ENCODE data around the gene MAP2K6.

Gene MAP2K6

GRCh38 chr17:69460963-69461922, 46.7 kb downstream of the MAP2K6 start:
- no peak overlapping the region for H4K5ac ChIP-seq (ENCODE audit: low read length)
- H2BK120ac ChIP-seq (ENCODE audit: low read depth, low read length): no peak overlapping the region
- no peak overlapping the region for H2BK15ac ChIP-seq (replicated peaks; ENCODE audit: low read depth)
- H3K56ac ChIP-seq (ENCODE audit: low read length): peak overlapping the region; percentile 39
- H3K27me3 ChIP-seq (ENCODE audit: insufficient read depth, low read length, poor library complexity): no peaks in the 10 kb centered on the region
- no peak overlapping the region for H2AK5ac ChIP-seq (ENCODE audit: low read length)
- no peaks in the 10 kb centered on the region for H3K79me1 ChIP-seq (ENCODE audit: low read length)
- WGBS (ENCODE audit: extremely low coverage, insufficient coverage, low lambda C conversion rate): no CpG with 5 or more reads among the region's 12 CpGs
- no peak overlapping the region for H3K27ac ChIP-seq (ENCODE audit: low read depth, low read length)
- H2BK5ac ChIP-seq (ENCODE audit: low read length): no peak overlapping the region
- H3K23ac ChIP-seq (ENCODE audit: low read length): no peak overlapping the region
- peak overlapping the region; percentile 11 for H3K4ac ChIP-seq (ENCODE audit: low read depth, low read length)
- H3K79me2 ChIP-seq (ENCODE audit: control insufficient read depth, insufficient read depth, low read length): no peaks in the 10 kb centered on the region
- H3K4me3 ChIP-seq (ENCODE audit: low read length): no peak overlapping the region
- H3K36me3 ChIP-seq (ENCODE audit: control insufficient read depth, insufficient read depth, low read length): no peaks in the 10 kb centered on the region
- no peak for DNase-seq
- H3K4me1 ChIP-seq (ENCODE audit: control insufficient read depth, low read depth, low read length): peaks cover 9% of the 10 kb centered on the region
- H3K18ac ChIP-seq (ENCODE audit: low read length): peak overlapping the region; percentile 43
- H3K9ac ChIP-seq (ENCODE audit: low read length): no peak overlapping the region
- H3K4me2 ChIP-seq (ENCODE audit: low read length): no peak overlapping the region
- no peak overlapping the region for H4K8ac ChIP-seq (ENCODE audit: low read depth, low read length)

- Histone ChIP-seq H4K8ac (ENCODE audit: low read depth, low read length) (no peak overlapping the region), H3K4ac (ENCODE audit: low read depth, low read length) (no peak overlapping the region), H3K4me3 (ENCODE audit: low read length) (no peak overlapping the region), H3K23ac (ENCODE audit: low read length) (no peak overlapping the region), H3K4me1 (ENCODE audit: control insufficient read depth, low read depth, low read length) (peaks cover 12% of the 10 kb centered on the region), H3K27ac (ENCODE audit: low read depth, low read length) (no peak overlapping the region), H2AK5ac (ENCODE audit: low read length) (peak overlapping the region; percentile 2), H3K27me3 (ENCODE audit: insufficient read depth, low read length, poor library complexity) (no peaks in the 10 kb centered on the region), H3K18ac (ENCODE audit: low read length) (peak overlapping the region; percentile 43), H3K9ac (ENCODE audit: low read length) (no peak overlapping the region), H4K5ac (ENCODE audit: low read length) (no peak overlapping the region), H2BK120ac (ENCODE audit: low read depth, low read length) (no peak overlapping the region), H3K56ac (ENCODE audit: low read length) (no peak overlapping the region), H2BK15ac (replicated peaks; ENCODE audit: low read depth) (no peak overlapping the region), H3K79me2 (ENCODE audit: control insufficient read depth, insufficient read depth, low read length) (no peaks in the 10 kb centered on the region), H3K4me2 (ENCODE audit: low read length) (no peak overlapping the region), H2BK5ac (ENCODE audit: low read length) (no peak overlapping the region), H3K36me3 (ENCODE audit: control insufficient read depth, insufficient read depth, low read length) (no peaks in the 10 kb centered on the region), H3K79me1 (ENCODE audit: low read length) (no peaks in the 10 kb centered on the region)
- 100% methylated on average over 1 of the region's 11 CpGs for WGBS (ENCODE audit: extremely low coverage, insufficient coverage, low lambda C conversion rate)
- DNase-seq: no peak
Measured at GRCh38 chr17:69461951-69462369, 47.5 kb downstream of the MAP2K6 start.

GRCh38 chr17:69462882-69463281, 48.4 kb downstream of the MAP2K6 start:
- Histone ChIP-seq H3K79me1 (ENCODE audit: low read length) (no peaks in the 10 kb centered on the region), H3K9ac (ENCODE audit: low read length) (no peak overlapping the region), H2BK120ac (ENCODE audit: low read depth, low read length) (no peak overlapping the region), H3K18ac (ENCODE audit: low read length) (no peak overlapping the region), H3K4me3 (ENCODE audit: low read length) (no peak overlapping the region), H2BK5ac (ENCODE audit: low read length) (no peak overlapping the region), H3K56ac (ENCODE audit: low read length) (no peak overlapping the region), H3K36me3 (ENCODE audit: control insufficient read depth, insufficient read depth, low read length) (no peaks in the 10 kb centered on the region), H4K8ac (ENCODE audit: low read depth, low read length) (no peak overlapping the region), H3K79me2 (ENCODE audit: control insufficient read depth, insufficient read depth, low read length) (no peaks in the 10 kb centered on the region), H3K4me2 (ENCODE audit: low read length) (no peak overlapping the region), H3K23ac (ENCODE audit: low read length) (no peak overlapping the region), H3K4me1 (ENCODE audit: control insufficient read depth, low read depth, low read length) (peaks cover 11% of the 10 kb centered on the region), H3K27ac (ENCODE audit: low read depth, low read length) (no peak overlapping the region), H2BK15ac (replicated peaks; ENCODE audit: low read depth) (no peak overlapping the region), H3K4ac (ENCODE audit: low read depth, low read length) (no peak overlapping the region), H3K27me3 (ENCODE audit: insufficient read depth, low read length, poor library complexity) (no peaks in the 10 kb centered on the region), H2AK5ac (ENCODE audit: low read length) (no peak overlapping the region), H4K5ac (ENCODE audit: low read length) (no peak overlapping the region)
- peak; percentile 48 for DNase-seq
- no CpG with 5 or more reads among the region's 8 CpGs for WGBS (ENCODE audit: extremely low coverage, insufficient coverage, low lambda C conversion rate)

- peak overlapping the region; percentile 14 for H3K9ac ChIP-seq (ENCODE audit: low read length)
- no peak overlapping the region for H3K4me2 ChIP-seq (ENCODE audit: low read length)
- H4K5ac ChIP-seq (ENCODE audit: low read length): no peak overlapping the region
- peaks cover 14% of the 10 kb centered on the region for H3K4me1 ChIP-seq (ENCODE audit: control insufficient read depth, low read depth, low read length)
- no peak overlapping the region for H4K8ac ChIP-seq (ENCODE audit: low read depth, low read length)
- no peaks in the 10 kb centered on the region for H3K79me1 ChIP-seq (ENCODE audit: low read length)
- no peak overlapping the region for H3K23ac ChIP-seq (ENCODE audit: low read length)
- H2BK120ac ChIP-seq (ENCODE audit: low read depth, low read length): no peak overlapping the region
- peak overlapping the region; percentile 77 for H3K56ac ChIP-seq (ENCODE audit: low read length)
- no CpG with 5 or more reads among the region's 6 CpGs for WGBS (ENCODE audit: extremely low coverage, insufficient coverage, low lambda C conversion rate)
- peak overlapping the region; percentile 84 for H3K27ac ChIP-seq (ENCODE audit: low read depth, low read length)
- peaks cover 2% of the 10 kb centered on the region for H3K79me2 ChIP-seq (ENCODE audit: control insufficient read depth, insufficient read depth, low read length)
- peak overlapping the region; percentile 92 for H3K18ac ChIP-seq (ENCODE audit: low read length)
- peak overlapping the region; percentile 60 for H3K4ac ChIP-seq (ENCODE audit: low read depth, low read length)
- no peaks in the 10 kb centered on the region for H3K36me3 ChIP-seq (ENCODE audit: control insufficient read depth, insufficient read depth, low read length)
- H3K27me3 ChIP-seq (ENCODE audit: insufficient read depth, low read length, poor library complexity): no peaks in the 10 kb centered on the region
- H2AK5ac ChIP-seq (ENCODE audit: low read length): peak overlapping the region; percentile 85
- peak; percentile 88 for DNase-seq
- peak overlapping the region; percentile 77 for H2BK5ac ChIP-seq (ENCODE audit: low read length)
- H2BK15ac ChIP-seq (replicated peaks; ENCODE audit: low read depth): no peak overlapping the region
- H3K4me3 ChIP-seq (ENCODE audit: low read length): no peak overlapping the region
Measured at GRCh38 chr17:69466451-69466850, 52.0 kb downstream of the MAP2K6 start.

- H3K4me3 ChIP-seq (ENCODE audit: low read length): no peak overlapping the region
- WGBS (ENCODE audit: extremely low coverage, insufficient coverage, low lambda C conversion rate): no CpG with 5 or more reads among the region's 3 CpGs
Measured at GRCh38 chr17:69466905-69467667, 52.6 kb downstream of the MAP2K6 start.

More at GRCh38 chr17:69466905-69467667, 52.6 kb downstream of the MAP2K6 start:
- Histone ChIP-seq H3K18ac (ENCODE audit: low read length) (peak overlapping the region; percentile 92), H3K56ac (ENCODE audit: low read length) (peak overlapping the region; percentile 77), H3K79me1 (ENCODE audit: low read length) (no peaks in the 10 kb centered on the region), H4K8ac (ENCODE audit: low read depth, low read length) (no peak overlapping the region), H3K4ac (ENCODE audit: low read depth, low read length) (no peak overlapping the region), H3K27me3 (ENCODE audit: insufficient read depth, low read length, poor library complexity) (no peaks in the 10 kb centered on the region), H2AK5ac (ENCODE audit: low read length) (no peak overlapping the region), H3K36me3 (ENCODE audit: control insufficient read depth, insufficient read depth, low read length) (no peaks in the 10 kb centered on the region), H3K23ac (ENCODE audit: low read length) (no peak overlapping the region), H3K4me1 (ENCODE audit: control insufficient read depth, low read depth, low read length) (peaks cover 12% of the 10 kb centered on the region), H3K79me2 (ENCODE audit: control insufficient read depth, insufficient read depth, low read length) (peaks cover 2% of the 10 kb centered on the region), H2BK15ac (replicated peaks; ENCODE audit: low read depth) (no peak overlapping the region), H3K27ac (ENCODE audit: low read depth, low read length) (peak overlapping the region; percentile 84), H2BK5ac (ENCODE audit: low read length) (peak overlapping the region; percentile 77), H4K5ac (ENCODE audit: low read length) (no peak overlapping the region), H3K4me2 (ENCODE audit: low read length) (no peak overlapping the region), H2BK120ac (ENCODE audit: low read depth, low read length) (no peak overlapping the region), H3K9ac (ENCODE audit: low read length) (no peak overlapping the region)
- peak; percentile 99 for DNase-seq
